T-helper 2 cell treated with Interferon-gamma antibody and Interleukin-4, amounts not matched to agents 100 ng/mL and 5 ng/mL, for 36 hours (primary cell): ENCODE results near the gene MYOM1. TPM values are rescaled to one million over a fixed set of nuclear protein-coding genes. Genes with fewer than 3 reads are reported as not detected.

Experiments
- intact Hi-C: fragments of 100-400 bp; cut with micrococcal nuclease; formaldehyde crosslinking; loops from one replicate; pipeline ENCODE4 v1.15.1; 2023
- total RNA-seq: library from RNA; stranded (reverse); gene quantifications from 2 replicates; pipeline ENCODE4 v1.2.3, GENCODE V29; 2022

MYOM1 gene
- total RNA-seq, 1 donor from 2014 or later = 1.5 TPM

DNA sequence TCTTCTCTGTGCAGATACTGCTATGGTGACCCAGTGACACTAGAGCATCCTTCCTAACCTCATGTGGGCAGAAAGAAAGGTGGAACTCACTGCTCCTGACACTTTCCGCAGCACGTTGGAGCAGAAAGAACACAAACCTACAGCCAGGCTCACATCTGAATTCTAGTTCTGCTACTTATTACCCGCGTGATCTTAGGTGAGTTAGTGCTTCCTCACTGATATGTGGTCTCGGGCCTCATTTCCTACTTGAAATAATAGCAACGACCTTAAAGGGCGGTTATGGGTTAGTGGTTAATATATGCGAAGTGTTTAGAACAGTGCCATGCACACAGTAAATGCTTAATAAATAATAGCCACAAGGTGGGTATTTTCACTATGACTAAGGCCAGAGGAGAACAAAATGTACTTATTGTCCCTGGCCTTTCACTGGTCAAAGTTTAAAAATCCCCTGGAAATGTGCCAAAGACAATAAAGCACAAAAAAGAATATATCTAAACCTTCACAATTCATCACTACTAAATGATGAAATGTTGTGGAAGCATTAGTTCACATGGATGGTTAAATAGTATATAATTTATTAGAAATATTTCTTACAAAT, 66.6 kb downstream of the MYOM1 start:
- intact Hi-C loops = no loop called here

DNA sequence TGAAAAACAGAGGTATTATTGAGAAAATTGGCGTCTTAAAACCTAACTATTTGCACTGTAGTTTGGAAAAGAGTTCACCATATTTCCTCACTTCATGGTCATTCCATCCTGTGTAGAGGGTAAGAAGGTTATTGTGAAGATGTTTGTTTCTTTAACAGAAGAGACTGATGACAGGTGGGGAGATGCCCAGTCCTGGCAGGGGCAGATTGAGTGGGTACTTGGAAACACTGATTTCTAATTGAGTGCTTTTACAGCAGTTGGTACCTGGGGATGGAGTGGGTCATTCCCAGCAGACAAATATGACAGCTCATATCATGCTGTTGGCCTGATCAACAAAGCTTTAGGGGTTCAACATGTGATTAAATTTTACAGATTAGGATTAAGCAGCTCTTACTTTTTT, 67.5 kb downstream of the MYOM1 start:
- intact Hi-C loops = no loop called here

DNA sequence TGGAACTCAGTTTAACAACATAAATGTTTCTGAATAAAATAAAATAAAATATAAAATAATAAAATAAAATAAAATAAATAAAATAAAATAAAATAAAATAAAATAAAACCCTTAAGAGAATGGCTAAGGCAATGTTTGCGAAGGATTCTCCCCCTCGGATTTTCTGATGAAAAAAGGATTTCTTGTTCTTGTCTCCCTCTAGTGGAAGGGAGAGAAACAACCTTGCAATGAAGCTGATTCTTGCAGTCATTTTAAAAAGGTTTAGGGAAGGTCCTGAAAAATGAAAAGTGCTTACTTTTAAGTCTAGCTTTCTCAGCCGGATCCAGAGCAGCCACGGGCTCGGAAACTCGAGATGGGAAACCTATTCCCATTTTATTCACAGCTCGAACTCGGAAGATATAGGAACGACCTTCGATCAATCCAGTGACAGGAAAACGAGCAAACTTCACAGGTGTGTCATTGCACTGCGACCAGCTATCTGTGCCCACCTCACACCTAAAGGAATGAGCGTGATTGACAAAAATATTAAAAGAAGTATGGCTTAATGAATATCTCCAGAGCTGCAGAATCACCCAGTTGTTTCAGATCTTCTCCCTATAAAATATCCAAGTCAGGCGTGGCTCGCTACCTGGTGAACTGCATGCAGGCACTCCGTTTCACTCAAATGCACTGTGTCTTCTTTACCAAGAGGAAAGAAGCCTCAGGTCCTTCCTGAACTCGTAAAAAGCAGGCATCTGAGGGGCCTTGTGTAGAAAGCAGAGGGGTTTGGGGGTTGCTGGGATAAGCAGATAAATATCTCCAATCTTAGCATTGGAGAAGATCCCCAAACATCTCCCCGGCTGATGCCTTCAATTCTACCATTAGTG, 68.1 kb downstream of the MYOM1 start:
- intact Hi-C loops = loop anchor here (1.0 kb wide), 3 partner anchors 95 to 219 kb away; no protein-coding TSS in a partner anchor

DNA sequence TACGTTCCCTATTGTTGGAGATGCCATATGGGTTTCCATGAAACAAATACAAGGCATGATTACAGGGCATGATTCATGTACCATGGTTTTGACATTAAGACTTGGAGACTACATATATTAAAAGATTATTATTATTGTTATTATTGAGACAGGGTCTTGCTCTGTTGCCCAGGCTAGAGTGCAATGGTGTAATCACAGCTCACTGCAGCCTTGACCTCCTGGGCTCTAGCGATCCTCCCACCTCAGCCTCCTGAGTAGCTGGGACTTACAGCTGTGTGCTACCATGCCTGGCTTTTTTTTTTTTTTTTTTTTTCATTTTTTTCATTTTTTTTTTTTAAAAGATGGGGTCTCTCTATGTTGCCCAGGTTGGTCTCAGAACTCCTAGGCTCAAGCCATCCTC, 69.1 kb downstream of the MYOM1 start:
- intact Hi-C loops = loop anchor here (1.0 kb wide), 3 partner anchors 96 to 218 kb away; no protein-coding TSS in a partner anchor

DNA sequence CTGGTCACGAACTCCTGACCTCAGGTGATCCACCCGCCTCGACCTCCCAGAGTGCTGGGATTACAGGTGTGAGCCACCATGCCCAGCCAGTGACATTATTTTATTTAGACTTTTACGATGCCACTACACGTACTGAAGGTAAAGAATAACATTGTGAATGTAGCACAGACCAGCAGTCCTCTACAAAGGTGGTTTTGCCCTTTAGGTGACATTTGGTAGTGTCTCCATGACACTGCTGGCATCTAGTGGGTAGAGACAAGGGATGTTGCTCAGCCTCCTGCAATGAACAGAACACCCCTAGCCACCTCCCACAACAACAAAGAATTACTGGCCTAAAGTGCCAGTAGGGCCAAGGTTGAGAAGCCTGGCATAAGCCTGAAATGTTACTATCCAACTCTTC, 69.5 kb downstream of the MYOM1 start:
- intact Hi-C loops = no loop called here

DNA sequence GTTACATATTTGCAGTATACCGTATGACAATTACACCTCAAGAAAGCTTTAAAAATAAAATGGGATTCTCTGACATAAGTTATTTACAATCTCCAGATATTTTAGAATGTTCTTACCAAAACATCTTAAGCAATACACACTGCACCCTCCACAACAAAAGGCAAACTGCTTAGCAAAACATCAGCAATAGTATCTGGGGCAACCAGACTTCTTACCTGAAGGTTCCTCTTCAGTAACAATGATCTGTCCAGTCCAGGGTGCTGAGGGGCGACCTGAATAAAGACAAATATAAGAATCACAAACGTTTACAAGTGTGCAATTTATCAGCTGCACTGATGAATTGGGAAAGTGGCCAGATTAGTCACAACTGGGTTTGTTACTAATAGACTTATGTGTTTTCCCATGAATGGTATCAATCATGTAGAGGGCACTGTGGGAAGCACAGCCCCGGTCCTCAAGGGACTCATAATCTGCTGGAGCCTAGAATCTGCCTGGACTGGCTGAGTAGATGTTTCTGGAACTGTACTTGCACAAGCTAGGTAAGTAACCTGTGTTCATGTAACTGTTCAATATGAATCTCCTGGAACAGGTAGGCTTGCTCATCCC, 70.7 kb downstream of the MYOM1 start:
- intact Hi-C loops = no loop called here

DNA sequence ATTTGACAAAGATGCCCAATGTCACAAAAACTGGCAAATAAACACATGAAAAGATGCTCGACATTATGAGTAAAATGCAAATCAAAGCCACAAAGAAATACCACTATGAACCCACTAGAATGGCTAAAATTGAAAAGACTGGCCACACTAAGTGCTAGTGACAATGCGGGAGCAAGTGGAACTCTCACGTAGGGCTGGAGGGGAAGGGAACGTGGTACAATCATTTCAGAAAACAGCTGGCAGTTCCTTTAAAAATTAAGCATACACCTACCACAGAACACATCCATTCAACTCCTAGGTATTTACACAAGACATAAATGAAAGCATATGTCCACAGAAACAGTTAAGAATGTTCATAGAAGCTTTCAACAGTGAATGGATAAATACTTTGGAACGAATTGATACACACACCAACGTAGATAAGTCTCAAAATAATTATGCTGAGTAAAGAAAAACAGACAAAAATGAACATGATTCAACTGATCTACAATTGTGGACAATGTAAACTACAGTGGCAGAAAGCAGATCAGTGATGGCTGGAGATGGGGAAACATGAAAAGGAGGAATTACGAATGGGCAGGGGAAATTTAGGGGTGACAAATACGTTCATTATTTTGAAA, 71.7 kb downstream of the MYOM1 start:
- intact Hi-C loops = no loop called here

DNA sequence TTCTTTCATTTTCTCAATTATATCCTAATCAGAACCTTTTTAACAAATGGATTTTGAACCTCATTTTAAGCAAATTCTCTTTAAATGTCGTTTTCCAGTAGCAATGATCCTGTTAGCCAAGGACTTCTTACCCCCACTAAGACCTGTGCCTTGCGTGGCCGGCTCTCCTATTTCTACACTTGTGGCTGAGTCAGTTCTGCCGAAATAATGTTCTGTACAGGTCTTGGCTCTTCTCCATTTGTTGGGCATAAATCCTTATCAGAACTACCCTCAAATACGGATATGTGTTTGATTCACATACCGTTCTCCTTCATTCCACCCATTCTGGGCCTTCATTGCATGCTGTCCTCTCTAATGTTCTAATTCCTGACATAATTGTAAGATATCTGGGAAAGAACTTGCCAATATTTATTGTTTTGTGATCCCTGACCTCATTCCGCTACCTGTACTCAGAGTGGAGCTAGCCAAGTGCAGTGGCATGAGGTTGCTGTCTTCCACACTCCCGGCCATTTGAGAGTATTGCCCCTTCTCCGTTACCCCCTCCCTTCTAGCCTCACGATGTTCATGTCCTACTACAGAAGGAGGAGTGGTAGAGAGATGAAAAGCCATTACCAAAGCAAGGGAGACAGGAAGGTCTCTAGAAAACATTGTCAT, 78.7 kb downstream of the MYOM1 start:
- intact Hi-C loops = no loop called here

DNA sequence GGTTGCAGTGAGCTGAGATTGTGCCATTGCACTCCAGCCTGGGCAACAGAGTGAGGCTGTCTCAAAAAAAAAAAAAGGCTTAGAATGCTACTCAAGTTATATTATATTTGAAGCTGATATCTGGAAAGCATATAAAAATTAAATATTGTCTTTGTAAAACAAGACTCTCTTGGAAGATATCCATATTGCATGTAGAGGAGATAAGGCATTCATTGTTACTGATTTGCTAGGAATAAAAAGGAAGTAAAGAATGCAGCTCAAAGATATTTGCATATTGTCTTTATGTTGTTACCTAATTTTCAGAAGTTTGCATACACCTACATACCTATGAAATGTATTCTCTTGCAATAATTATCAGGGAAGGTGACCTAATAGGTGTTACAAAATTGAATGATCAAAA, 79.4 kb downstream of the MYOM1 start:
- intact Hi-C loops = no loop called here

DNA sequence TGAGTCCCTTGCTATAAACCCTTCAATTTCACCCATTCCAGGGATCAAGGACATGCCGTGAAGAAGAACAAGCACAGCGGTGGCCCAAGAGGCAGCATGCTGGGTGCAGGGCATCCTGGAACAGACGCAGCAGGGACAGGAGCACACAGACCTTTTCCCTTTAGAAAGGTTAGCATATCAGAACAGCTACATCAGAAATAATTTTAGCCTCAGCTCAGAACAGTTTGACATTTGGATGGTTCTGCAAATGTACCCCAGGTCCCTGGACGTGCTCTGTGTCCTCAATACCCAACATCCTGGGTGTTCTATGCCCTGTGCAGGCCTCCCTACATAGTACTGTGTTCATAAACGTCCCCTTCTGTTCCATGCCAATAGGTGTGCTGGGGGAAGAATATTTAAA, 80.4 kb downstream of the MYOM1 start:
- intact Hi-C loops = no loop called here

DNA sequence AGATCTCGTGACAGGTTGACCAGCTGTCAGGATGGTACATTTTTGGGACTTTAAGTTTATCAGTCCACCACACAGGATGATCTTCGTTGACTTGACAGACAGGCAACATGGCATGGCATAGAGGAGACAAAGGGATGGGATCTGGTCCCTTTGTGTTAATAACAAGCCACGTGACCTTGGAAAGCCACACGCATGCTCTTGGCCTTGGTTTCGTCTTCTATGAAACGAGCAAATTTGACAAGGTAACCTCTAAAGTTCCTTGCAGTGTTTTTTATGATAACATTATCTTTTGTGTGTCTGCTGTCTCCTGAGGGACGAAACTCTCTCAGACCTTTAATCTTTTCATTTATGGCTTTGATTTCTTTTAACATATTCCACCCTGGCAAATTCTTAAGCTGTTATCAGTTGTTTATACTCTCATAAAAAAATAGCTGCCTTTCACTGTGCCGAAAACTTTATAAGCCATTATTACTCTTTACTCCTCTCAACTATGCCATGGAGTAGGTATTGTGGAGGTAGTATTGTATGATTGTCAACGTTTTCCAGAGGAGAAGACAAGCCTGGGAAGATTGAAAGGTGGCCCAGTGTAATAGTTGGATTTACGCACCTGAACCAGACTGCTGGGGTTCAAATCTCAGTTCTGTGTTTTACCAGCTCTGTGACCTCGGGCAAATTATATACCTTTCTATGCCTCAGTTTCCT, 81.3 kb downstream of the MYOM1 start:
- intact Hi-C loops = no loop called here

DNA sequence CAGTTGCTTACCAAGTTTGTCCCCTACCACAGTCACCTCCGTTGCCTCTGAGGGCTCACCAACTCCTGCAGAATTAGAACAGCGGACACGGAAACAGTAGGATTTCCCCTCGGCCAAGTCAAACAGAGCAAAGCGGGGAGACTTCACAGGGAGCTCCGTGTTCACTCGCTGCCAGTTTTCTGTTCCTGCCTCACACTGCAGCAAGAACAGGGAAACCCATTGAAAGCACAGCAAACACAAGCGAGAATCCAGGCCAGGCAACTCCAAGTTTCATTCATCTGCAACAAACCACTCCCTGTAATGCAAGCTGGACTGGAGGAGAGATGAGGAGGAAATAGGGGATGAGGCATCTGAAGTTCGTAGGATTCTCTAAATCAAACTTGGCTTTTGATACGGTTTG, 84.2 kb downstream of the MYOM1 start:
- intact Hi-C loops = no loop called here

DNA sequence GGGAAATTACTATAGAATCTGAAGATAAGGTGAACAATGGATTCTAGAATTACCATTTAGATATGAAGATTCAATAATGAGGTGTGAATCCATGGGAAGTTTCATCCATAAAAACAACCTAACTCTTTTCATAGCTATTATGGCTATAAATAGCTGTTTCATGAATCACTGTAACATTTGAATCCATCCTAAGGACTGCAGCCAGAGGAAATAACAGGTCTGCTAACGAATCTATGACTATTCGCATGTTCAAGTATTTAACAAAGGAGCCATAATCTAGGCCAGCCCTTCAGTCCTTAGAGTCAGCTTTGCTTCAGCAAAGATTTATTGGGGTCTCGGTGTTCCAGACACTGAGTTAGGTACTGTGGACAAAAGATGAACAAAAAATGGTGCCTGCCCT, 87.1 kb downstream of the MYOM1 start:
- intact Hi-C loops = no loop called here

DNA sequence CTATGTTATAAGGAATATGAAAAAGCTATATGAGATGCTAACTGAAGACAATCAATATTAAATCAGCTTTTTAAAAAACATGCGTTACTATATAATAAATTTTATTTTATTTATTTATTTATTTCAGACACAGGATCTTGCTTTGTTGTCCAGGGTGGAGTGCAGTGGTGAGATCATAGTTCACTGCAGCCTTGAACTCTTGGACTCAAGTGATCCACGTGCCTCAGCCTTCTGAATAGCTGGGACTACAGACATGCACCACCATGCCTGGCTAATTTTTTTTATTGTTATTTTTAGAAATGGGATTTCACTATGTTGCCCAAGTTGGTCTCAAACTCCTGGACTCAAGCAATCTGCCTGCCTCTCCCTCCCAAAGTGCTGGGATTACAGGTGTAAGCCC, 89.4 kb downstream of the MYOM1 start:
- intact Hi-C loops = no loop called here

DNA sequence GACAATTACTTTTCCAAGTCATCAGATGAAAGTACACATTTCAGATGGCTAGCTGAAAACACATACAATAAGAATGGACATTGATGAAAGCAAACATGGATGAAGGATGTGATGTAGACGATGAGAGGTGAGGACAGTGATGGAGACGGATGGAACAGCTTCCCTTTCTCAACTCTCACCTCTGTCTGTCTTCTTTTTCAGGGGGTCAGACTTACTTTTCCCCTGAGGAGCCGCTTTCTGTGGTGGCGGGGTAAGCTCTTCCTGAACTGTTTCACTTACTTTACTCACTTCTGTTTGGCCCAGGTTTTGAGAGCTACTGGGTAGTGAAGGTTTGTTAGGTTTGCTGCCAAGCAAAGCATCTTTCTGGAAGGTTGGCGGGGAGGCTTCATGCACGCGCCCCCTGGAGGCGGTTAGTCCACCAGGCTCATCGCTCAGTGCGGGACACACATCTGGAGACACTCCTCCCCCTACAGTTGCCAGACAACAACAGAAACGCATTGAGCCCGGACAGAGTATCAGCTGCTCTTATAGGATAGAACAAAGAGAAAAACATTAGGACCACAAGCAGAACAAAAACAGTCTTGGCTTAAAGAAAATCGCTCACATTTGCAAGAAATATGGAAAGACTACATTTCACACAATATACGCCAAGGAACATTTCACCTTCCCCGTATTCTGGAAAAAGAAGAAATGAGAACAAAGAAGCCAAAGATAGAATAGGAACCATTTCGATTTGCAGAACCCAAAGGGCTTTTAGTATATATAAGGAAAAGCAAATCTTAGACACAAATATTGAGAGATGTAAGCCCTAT, 90.5 kb downstream of the MYOM1 start:
- intact Hi-C loops = loop anchor here (1.0 to 5.0 kb wide), 5 partner anchors 67 to 197 kb away; partner anchors contain the start of genes LPIN2 and MYL12A

DNA sequence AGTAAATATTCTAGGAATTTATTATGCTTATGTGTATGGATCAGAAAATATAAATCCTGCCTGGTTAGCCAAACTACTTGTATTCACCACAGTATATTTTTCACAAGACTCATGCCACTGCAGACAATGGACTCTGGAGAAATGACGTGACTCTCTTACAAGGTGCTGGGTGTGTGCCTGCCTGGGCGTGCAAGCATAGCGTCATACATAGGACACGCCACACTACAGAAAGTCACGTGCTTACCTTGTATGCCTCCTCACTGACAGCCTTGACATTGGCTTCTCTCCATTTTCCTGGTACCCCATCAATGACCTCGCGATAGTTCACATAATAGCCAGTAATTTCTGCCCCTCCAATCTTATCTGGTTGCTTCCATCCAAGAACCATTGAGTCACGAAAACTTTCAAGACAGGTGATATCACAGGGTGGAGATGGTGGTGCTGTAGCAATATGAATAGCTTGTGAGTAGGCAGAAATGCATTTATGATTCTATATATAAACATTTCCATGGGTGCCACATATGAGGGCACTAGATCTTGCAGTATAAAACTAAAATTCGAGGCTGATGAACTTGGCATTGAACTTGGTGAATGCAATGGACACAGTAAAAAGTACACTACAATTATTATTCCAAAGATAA, 93.2 kb downstream of the MYOM1 start:
- intact Hi-C loops = loop anchor here (5.0 kb wide), 2 partner anchors 64 to 114 kb away; partner anchors contain the start of gene LPIN2

DNA sequence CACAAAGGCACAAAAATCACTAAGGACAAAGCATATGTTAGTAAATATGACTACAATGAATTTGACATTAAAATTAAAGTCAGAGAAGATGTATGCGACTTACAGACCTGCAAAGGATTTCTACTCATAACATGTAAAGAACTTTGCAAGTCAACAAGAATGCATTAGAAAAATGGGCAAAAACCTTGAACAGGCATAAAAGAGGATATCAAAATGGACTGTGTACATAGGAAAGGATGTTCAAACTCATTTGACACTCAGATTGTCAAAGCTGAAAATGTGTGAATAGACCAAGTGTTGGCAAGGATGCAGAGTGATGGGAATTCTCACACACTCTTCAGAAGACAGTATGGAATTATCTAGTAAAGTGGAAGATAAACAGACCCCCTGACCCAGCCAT, 94.9 kb downstream of the MYOM1 start:
- intact Hi-C loops = loop anchor here (5.0 kb wide), 2 partner anchors 63 to 113 kb away; partner anchors contain the start of gene LPIN2

DNA sequence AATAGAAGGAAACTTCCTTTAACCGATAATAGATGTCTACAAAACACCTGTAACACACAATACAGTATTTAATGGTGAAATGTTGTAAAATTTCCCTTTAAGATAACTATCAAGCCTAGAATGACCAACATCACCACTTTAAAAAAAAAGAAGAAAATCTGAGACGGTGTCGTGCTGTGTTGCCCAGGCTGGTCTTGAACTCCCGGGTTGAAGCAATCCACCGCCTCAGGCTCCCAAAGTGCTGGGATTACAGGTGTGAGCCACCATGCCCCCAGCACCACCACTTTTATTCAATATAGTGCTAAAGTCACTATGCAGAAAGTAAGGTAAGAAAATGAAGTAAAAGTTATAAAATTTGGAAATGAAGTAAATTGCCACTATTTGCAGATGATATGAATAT, 96.9 kb downstream of the MYOM1 start:
- intact Hi-C loops = no loop called here

DNA sequence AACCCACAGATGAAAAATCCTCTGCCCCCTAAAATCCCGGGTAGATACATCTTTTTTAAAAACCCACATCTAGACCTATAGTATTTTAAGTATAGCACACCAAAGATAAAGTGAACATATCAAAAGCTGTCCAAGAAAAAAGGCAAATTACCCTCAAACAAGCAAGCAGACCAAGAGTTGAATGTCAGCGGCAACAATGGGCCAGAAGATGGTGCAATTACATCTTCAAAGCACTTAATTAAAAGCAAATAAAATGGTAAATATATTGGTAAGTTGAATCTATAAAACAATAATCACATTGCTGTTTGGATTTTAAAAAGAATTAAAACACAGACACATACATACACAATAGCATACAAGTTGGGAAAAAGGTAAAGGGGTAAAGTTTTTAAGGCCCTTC, 98.5 kb downstream of the MYOM1 start:
- intact Hi-C loops = no loop called here
